ENCODE measurements around the gene SERGEF. TPM values are rescaled to one million over a fixed set of nuclear protein-coding genes. Genes with fewer than 3 reads are reported as not detected.

Gene SERGEF
- total and polyA plus RNA-seq, 8 donors: 9.3 to 158 (median 73.5) TPM; not detected in 1

DNA sequence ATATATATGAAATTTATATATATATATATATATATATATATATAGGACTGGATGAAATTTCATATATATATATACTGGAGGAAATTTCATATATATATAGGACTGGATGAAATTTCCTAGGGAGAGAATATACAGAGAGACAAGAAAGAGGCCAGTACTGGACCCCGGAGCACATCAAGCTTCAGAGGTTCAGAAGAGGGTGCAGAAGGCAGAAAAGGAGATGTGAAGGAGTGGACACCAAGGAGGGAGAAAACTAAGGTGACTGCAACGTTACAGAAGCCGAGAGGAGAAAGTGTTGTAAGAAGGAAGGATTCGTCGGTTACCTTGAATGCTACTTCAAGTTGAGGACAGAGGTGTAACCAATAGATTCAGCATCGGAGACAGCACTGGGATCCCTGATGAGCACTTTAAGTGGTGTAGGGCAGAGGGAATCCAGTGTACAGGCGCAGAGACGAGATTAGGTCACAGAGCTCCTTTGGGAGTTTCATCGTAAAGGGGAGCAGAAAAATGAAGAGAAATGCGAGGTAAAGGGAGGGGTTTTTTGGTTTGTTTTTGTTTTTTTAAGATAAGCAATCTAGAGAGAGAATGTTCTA, 41.8 kb upstream of the SERGEF start:
- no peaks in the 10 kb centered on the region for H3K4me1 ChIP-seq
- intact Hi-C loops (cut with DNase I; ENCODE audit: low total_unique reads): no loop called here
- no peak for DNase-seq
- no peak overlapping the region for H3K27ac ChIP-seq
- no peaks in the 10 kb centered on the region for H3K9me3 ChIP-seq
- TF ChIP-seq POLR2A (IDR thresholded peaks at IDR 0.05): no peak
- TF ChIP-seq CTCF (IDR thresholded peaks at IDR 0.05): no peak
- no peak for TF ChIP-seq POLR2AphosphoS5 (IDR thresholded peaks at IDR 0.05)
- no peak for TF ChIP-seq EP300 (IDR thresholded peaks at IDR 0.05)
- no peaks in the 10 kb centered on the region for H3K27me3 ChIP-seq
- no peak overlapping the region for H3K4me3 ChIP-seq
- H3K36me3 ChIP-seq: no peaks in the 10 kb centered on the region
- WGBS, 5 donors: 80 to 83% (median 82%) methylated on average over 10 of the region's 10 CpGs

GRCh38 chr11:18050848-18051247, 38.0 kb upstream of the SERGEF start:
- 43 to 52% (median 45%) methylated on average over 2 of the region's 2 CpGs for WGBS, 5 donors
- TF ChIP-seq POLR2AphosphoS5 (IDR thresholded peaks at IDR 0.05): no peak
- TF ChIP-seq EP300 (IDR thresholded peaks at IDR 0.05): no peak
- TF ChIP-seq CTCF (IDR thresholded peaks at IDR 0.05): no peak
- TF ChIP-seq POLR2A (IDR thresholded peaks at IDR 0.05): no peak
- DNase-seq: no peak

DNA sequence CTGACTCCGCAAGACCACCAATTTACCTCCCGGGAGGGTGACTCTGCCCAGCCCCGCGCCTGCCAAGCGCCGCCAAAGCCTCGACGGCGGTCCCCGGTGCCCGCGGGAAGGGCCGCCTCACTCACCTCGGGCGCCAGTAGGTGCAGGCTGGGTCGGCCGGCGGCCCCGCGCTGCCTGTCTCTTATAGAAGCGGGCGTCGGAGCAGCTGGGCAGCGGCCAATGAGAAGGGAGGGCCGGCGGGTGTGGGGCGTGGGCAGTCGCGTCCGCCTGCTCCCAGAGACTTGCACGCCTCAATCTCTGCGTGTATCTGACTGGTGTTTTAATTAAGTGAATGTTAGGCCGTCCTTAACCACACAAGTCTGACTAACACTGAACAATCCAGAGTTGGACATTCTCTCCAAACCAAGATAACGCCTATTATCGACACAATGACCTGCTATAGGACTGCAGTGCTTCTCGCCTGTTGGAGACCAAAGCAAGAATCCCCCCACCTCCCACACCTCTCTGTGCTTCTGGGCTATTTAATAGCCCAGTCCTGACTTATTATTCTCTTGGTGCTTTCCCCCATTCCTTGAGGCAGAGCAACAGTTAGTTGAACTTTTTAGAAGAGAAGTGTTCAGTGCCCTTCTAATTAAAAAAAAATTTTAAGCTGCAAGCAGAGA, 33.4 kb upstream of the SERGEF start, which contains the start of gene TPH1:
Gene TPH1, minus strand, starts transcription at position 154 of the 662 bp plus-strand sequence. CDS start 5,507 bp downstream, outside the sequence.
- peaks cover 0 to 46% (median 12%) of the 10 kb centered on the region in 3 donors for H3K27me3 ChIP-seq
- peaks cover 0 to 6% (median 0%) of the 10 kb centered on the region in 4 donors for H3K9me3 ChIP-seq
- TF ChIP-seq EP300 (IDR thresholded peaks at IDR 0.05): no peak
- TF ChIP-seq POLR2AphosphoS5 (IDR thresholded peaks at IDR 0.05): peak in 1 of 3 donors; percentile 14
- TF ChIP-seq CTCF (IDR thresholded peaks at IDR 0.05): no peak
- no peak for TF ChIP-seq POLR2A (IDR thresholded peaks at IDR 0.05)
- 7 to 18% (median 8%) methylated on average over 14 to 36 of the region's 36 CpGs for WGBS, 5 donors
- H3K4me1 ChIP-seq: peaks cover 4 to 11% (median 7%) of the 10 kb centered on the region in 4 donors
- H3K4me3 ChIP-seq: peak within 1 kb of the TSS in 3 of 4 donors; percentile 9 to 25 (median 13)
- no peak within 1 kb of the TSS for H3K27ac ChIP-seq
- intact Hi-C loops (cut with DNase I; ENCODE audit: low total_unique reads): no loop called here
- no peaks in the 10 kb centered on the region for H3K36me3 ChIP-seq
- DNase-seq: peak; percentile 74 to 75

More at GRCh38 chr11:18050848-18051247, 38.0 kb upstream of the SERGEF start:
- H3K9me3 ChIP-seq: peaks cover 0 to 6% (median 0%) of the 10 kb centered on the region in 4 donors
- H3K4me1 ChIP-seq: peaks cover 3 to 8% (median 7%) of the 10 kb centered on the region in 4 donors
- H3K27me3 ChIP-seq: peaks cover 0 to 34% (median 8%) of the 10 kb centered on the region in 3 donors
- no peak overlapping the region for H3K27ac ChIP-seq
- H3K4me3 ChIP-seq: no peak overlapping the region
- no peaks in the 10 kb centered on the region for H3K36me3 ChIP-seq
- intact Hi-C loops (cut with DNase I; ENCODE audit: low total_unique reads): no loop called here

DNA sequence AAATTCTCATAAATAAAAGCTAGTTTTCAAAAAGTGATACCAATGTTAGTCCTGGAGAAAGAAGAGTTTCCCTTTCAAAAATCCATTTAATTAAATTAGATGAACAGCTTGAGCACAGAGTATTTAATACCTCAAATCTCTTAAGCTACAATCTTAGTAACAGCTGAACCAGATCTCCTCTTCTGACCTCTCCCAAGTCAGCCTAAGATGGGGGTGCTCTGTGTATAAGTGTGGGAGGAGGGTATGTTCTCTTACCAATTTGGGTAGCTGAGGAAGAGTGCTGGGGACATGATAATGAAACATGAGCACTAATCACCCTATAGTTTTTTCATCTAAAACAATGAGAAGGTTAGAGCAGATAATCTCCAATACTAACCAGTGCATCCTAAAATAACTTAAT, 23.6 kb upstream of the SERGEF start:
- Histone ChIP-seq H3K4me1 (no peaks in the 10 kb centered on the region), H3K9me3 (no peaks in the 10 kb centered on the region), H3K36me3 (no peaks in the 10 kb centered on the region), H3K27ac (no peak overlapping the region), H3K27me3 (no peaks in the 10 kb centered on the region), H3K4me3 (no peak overlapping the region)
- no peak for DNase-seq
- intact Hi-C loops (cut with DNase I; ENCODE audit: low total_unique reads): no loop called here
- TF ChIP-seq EP300 (IDR thresholded peaks at IDR 0.05): no peak
- no peak for TF ChIP-seq CTCF (IDR thresholded peaks at IDR 0.05)
- no peak for TF ChIP-seq POLR2A (IDR thresholded peaks at IDR 0.05)
- TF ChIP-seq POLR2AphosphoS5 (IDR thresholded peaks at IDR 0.05): no peak
